ENCODE data around the gene HPN. TPM values are rescaled to one million over a fixed set of nuclear protein-coding genes. Genes with fewer than 3 reads are reported as not detected.
"Not testable (repeated sequence)": the region's sequence is repeated elsewhere in the genome, so short reads cannot be mapped to it uniquely, and the experiment has no call there.

The HPN gene
- not detected for total RNA-seq
- 0.05 TPM for total RNA-seq (2013)

- intact Hi-C loops (cut with micrococcal nuclease): no loop called here
- Mint-ChIP-seq H3K27me3 (ENCODE audit: low read depth in 2 of 2) (peaks cover 15 to 23% of the 10 kb centered on the region in 2 donors), H3K27ac (peak within 1 kb of the TSS in 1 of 2 donors; percentile 69), H3K36me3 (no peaks in the 10 kb centered on the region), H3K9me3 (no peaks in the 10 kb centered on the region), H3K4me3 (peak within 1 kb of the TSS; percentile 81), H3K4me1 (peaks cover 21 to 45% of the 10 kb centered on the region in 2 donors)
- Histone ChIP-seq H3K4me1 (ENCODE audit: control insufficient read depth, insufficient read depth, low read length) (peaks cover 49% of the 10 kb centered on the region), H3K36me3 (ENCODE audit: control insufficient read depth, insufficient read depth, low read length) (no peaks in the 10 kb centered on the region), H3K27me3 (ENCODE audit: control insufficient read depth, insufficient read depth, low read length) (no peaks in the 10 kb centered on the region), H3K27ac (ENCODE audit: low read length) (peak within 1 kb of the TSS; percentile 43), H3K4me3 (ENCODE audit: low read length) (peak within 1 kb of the TSS; percentile 13), H3K9me3 (ENCODE audit: control insufficient read depth, insufficient read depth, low read length) (no peaks in the 10 kb centered on the region)
- no peak for TF ChIP-seq CTCF (IDR thresholded peaks at IDR 0.05)
- WGBS (ENCODE audit: insufficient coverage): 77% methylated on average over 16 of the region's 19 CpGs
- ATAC-seq (no peak), DNase-seq (no peak)
Observed at GRCh38 chr19:35041548-35042055, at the start of gene HPN. HPN (plus strand) TSS chr19:35041721; CDS start chr19:35042507, 786 bp downstream.

DNA sequence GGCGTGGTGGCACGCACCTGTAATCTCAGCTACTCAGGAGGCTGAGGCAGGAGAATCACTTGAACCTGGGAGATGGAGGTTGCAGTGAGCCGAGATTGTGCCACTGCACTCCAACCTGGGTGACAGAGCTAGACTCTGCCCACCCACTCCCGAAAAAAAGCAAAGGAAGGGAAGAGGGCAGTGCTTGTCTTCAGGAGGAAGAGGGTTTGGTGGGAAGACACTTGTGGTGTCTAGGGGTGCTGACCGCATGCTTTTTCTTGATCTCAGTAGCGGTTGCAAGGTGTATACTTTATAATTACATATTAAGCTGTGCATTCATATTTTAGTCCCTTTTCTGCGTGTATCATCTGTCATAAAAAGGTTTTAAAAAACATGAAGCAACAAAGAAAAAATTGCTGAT is 48.9 kb upstream of the HPN start:
- H3K9me3 ChIP-seq (ENCODE audit: control insufficient read depth, insufficient read depth, low read length); intact Hi-C loops (cut with micrococcal nuclease); H3K27me3 Mint-ChIP-seq (ENCODE audit: low read depth in 2 of 2); H3K27ac ChIP-seq (ENCODE audit: low read length); DNase-seq; H3K27me3 ChIP-seq (ENCODE audit: control insufficient read depth, insufficient read depth, low read length); H3K36me3 Mint-ChIP-seq; H3K36me3 ChIP-seq (ENCODE audit: control insufficient read depth, insufficient read depth, low read length); H3K4me3 ChIP-seq (ENCODE audit: low read length); H3K9me3 Mint-ChIP-seq: not testable (repeated sequence)
- H3K4me1 ChIP-seq (ENCODE audit: control insufficient read depth, insufficient read depth, low read length): peaks cover 33% of the 10 kb centered on the region
- Mint-ChIP-seq H3K4me3 (peak overlapping the region; percentile 72), H3K27ac (peak overlapping the region in 1 of 2 donors; percentile 52), H3K4me1 (peaks cover 18 to 41% of the 10 kb centered on the region in 2 donors)
- 91% methylated on average over 4 of the region's 7 CpGs for WGBS (ENCODE audit: insufficient coverage)
- peak in 2 of 3 donors; percentile 54 to 68 for ATAC-seq

GRCh38 chr19:34994286-34994642 is 47.3 kb upstream of the HPN start:
- WGBS (ENCODE audit: insufficient coverage): 50% methylated on average over 9 of the region's 9 CpGs
- no peak for TF ChIP-seq CTCF (IDR thresholded peaks at IDR 0.05)
- no peak for DNase-seq
- H3K27ac ChIP-seq (ENCODE audit: low read length): no peak overlapping the region
- H3K36me3 ChIP-seq (ENCODE audit: control insufficient read depth, insufficient read depth, low read length): no peaks in the 10 kb centered on the region
- Mint-ChIP-seq H3K27ac (peak overlapping the region in 1 of 2 donors; percentile 2), H3K4me3 (peak overlapping the region; percentile 54), H3K4me1 (peaks cover 27 to 44% of the 10 kb centered on the region in 2 donors), H3K9me3 (no peaks in the 10 kb centered on the region), H3K36me3 (no peaks in the 10 kb centered on the region), H3K27me3 (ENCODE audit: low read depth in 2 of 2) (peaks cover 0 to 3% of the 10 kb centered on the region in 2 donors)
- ATAC-seq: peak; percentile 37 to 79 (median 53)
- peaks cover 46% of the 10 kb centered on the region for H3K4me1 ChIP-seq (ENCODE audit: control insufficient read depth, insufficient read depth, low read length)
- no peaks in the 10 kb centered on the region for H3K27me3 ChIP-seq (ENCODE audit: control insufficient read depth, insufficient read depth, low read length)
- intact Hi-C loops (cut with micrococcal nuclease): no loop called here
- H3K4me3 ChIP-seq (ENCODE audit: low read length): no peak overlapping the region
- no peaks in the 10 kb centered on the region for H3K9me3 ChIP-seq (ENCODE audit: control insufficient read depth, insufficient read depth, low read length)

DNA sequence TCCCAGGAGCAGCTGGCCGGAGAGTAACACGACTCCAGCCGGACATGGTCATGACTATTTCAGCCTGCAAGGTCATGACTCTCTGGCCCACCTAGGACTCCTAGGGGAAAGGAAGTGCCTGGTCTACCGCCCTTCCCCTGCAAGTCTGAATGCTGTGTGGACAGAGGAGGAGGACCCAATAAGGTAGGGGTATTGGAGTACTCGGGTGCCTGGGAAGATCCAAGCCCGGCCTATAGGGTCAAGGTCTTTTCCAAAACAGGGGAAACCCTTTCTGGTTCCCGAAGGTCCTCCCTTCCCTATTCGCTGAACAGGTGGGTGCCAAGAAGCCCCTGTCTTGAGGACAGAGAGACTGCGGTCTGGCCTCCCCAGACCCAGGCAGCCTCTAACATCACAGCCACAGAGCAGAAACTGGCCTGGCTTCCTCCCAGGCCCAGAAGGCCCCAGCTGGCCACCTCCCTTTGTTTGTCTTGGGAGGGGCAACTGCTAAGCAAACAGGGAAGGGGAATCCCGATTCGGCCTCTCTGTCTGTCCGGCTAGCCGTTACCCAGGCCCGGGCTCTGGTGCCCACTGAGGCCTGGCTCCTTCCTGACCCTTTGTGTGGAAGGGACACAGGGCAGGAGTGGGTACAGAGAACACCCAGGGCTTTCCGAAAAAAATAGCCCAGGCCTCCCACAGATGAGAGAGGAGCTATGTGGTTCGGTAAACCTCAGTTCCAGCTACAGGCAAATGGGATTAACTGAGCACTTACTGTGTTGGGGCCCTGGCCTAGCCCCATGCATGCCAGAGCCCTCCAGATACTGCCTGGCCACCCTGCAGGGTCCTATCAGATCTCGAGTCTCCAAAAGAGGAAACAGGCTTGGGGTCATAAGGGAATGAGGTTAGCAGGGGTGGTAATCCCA is 46.6 kb upstream of the HPN start:
- H3K9me3 Mint-ChIP-seq: no peaks in the 10 kb centered on the region
- no peak for TF ChIP-seq CTCF (IDR thresholded peaks at IDR 0.05)
- Histone ChIP-seq H3K4me3 (ENCODE audit: low read length) (no peak overlapping the region), H3K27me3 (ENCODE audit: control insufficient read depth, insufficient read depth, low read length) (no peaks in the 10 kb centered on the region), H3K9me3 (ENCODE audit: control insufficient read depth, insufficient read depth, low read length) (no peaks in the 10 kb centered on the region), H3K36me3 (ENCODE audit: control insufficient read depth, insufficient read depth, low read length) (no peaks in the 10 kb centered on the region), H3K4me1 (ENCODE audit: control insufficient read depth, insufficient read depth, low read length) (peaks cover 52% of the 10 kb centered on the region), H3K27ac (ENCODE audit: low read length) (no peak overlapping the region)
- ATAC-seq (peak in 1 of 3 donors; percentile 18), DNase-seq (no peak)
- peak overlapping the region; percentile 54 for H3K4me3 Mint-ChIP-seq
- WGBS (ENCODE audit: insufficient coverage): 93% methylated on average over 17 of the region's 17 CpGs
- H3K27me3 Mint-ChIP-seq (ENCODE audit: low read depth in 2 of 2): peaks cover 0 to 3% of the 10 kb centered on the region in 2 donors
- peak overlapping the region in 1 of 2 donors; percentile 2 for H3K27ac Mint-ChIP-seq
- peaks cover 27 to 51% of the 10 kb centered on the region in 2 donors for H3K4me1 Mint-ChIP-seq
- intact Hi-C loops (cut with micrococcal nuclease): no loop called here
- no peaks in the 10 kb centered on the region for H3K36me3 Mint-ChIP-seq
